Nephron (organoid): Measurements from ENCODE around the gene RAET1G.
"Not testable (repeated sequence)": the region's sequence is repeated elsewhere in the genome, so short reads cannot be mapped to it uniquely, and the experiment has no call there.

Experiments used
- H3K27ac Mint-ChIP-seq, 3 experiments: 2 replicates each; pipeline ENCODE4 v1.8.0; 2020; ENCODE audit warnings: mixed read lengths in 3 of 3, mild to moderate bottlenecking in 2 of 3, moderate library complexity in 1 of 3
- H3K27me3 Mint-ChIP-seq: 2 replicates; pipeline ENCODE4 v1.8.0; 2021; ENCODE audit warnings: low read depth, mild to moderate bottlenecking, moderate library complexity, mixed read lengths
- H3K36me3 Mint-ChIP-seq: 2 replicates; pipeline ENCODE4 v1.8.0; 2020; ENCODE audit warnings: low read depth, mixed read lengths
- H3K4me1 Mint-ChIP-seq: 2 replicates; pipeline ENCODE4 v1.8.0; 2020; ENCODE audit warnings: mixed read lengths
- H3K4me3 Mint-ChIP-seq, 3 experiments: 2 replicates each; pipeline ENCODE4 v1.8.0; 2020; ENCODE audit warnings: mild to moderate bottlenecking in 3 of 3, mixed read lengths in 3 of 3, moderate library complexity in 2 of 3
- H3K9me3 Mint-ChIP-seq: 2 replicates; pipeline ENCODE4 v1.8.0; 2020; ENCODE audit warnings: mixed read lengths
- CTCF ChIP-seq, 3 experiments: fragments of 200-600 bp; sonication (generic); IDR thresholded peaks; one replicate each; pipeline ENCODE4 v1.5.0; 2021; ENCODE audit warnings: antibody characterized with exemption in 3 of 3; ENCODE audit not compliant: unreplicated experiment in 3 of 3

The RAET1G gene

GRCh38 chr6:149925253-149925973 lies 2.5 kb upstream of the RAET1G start:
- H3K27me3 Mint-ChIP-seq: peaks cover 98% of the 10 kb centered on the region

GRCh38 chr6:149924933-149925252 lies 2.0 kb upstream of the RAET1G start:
- no peak for TF ChIP-seq CTCF (IDR thresholded peaks at IDR 0.05; ENCODE audit: unreplicated experiment in 3 of 3)
- Mint-ChIP-seq H3K9me3 (peaks cover 10% of the 10 kb centered on the region), H3K27me3 (peaks cover 98% of the 10 kb centered on the region), H3K4me1 (peaks cover 7% of the 10 kb centered on the region), H3K4me3 (peak overlapping the region; percentile 62 to 82 (median 71)), H3K27ac (no peak overlapping the region), H3K36me3 (no peaks in the 10 kb centered on the region)

More at GRCh38 chr6:149925253-149925973, 2.5 kb upstream of the RAET1G start:
- no peak for TF ChIP-seq CTCF (IDR thresholded peaks at IDR 0.05; ENCODE audit: unreplicated experiment in 3 of 3)
- H3K4me3 Mint-ChIP-seq: peak overlapping the region; percentile 71 to 82 (median 81)
- peaks cover 7% of the 10 kb centered on the region for H3K4me1 Mint-ChIP-seq
- no peaks in the 10 kb centered on the region for H3K36me3 Mint-ChIP-seq
- H3K27ac Mint-ChIP-seq: no peak overlapping the region
- H3K9me3 Mint-ChIP-seq: peaks cover 10% of the 10 kb centered on the region

- Mint-ChIP-seq H3K4me3 (peak overlapping the region; percentile 55 to 63 (median 62)), H3K4me1 (peaks cover 7% of the 10 kb centered on the region), H3K36me3 (no peaks in the 10 kb centered on the region), H3K27me3 (peaks cover 98% of the 10 kb centered on the region), H3K9me3 (peaks cover 10% of the 10 kb centered on the region), H3K27ac (no peak overlapping the region)
- no peak for TF ChIP-seq CTCF (IDR thresholded peaks at IDR 0.05; ENCODE audit: unreplicated experiment in 3 of 3)
Observed at GRCh38 chr6:149924206-149924932, 1.4 kb upstream of the RAET1G start.

- peak overlapping the region; percentile 76 to 83 (median 82) for H3K4me3 Mint-ChIP-seq
- peak overlapping the region in 1 of 3 experiments; percentile 5 for H3K27ac Mint-ChIP-seq
- TF ChIP-seq CTCF (IDR thresholded peaks at IDR 0.05; ENCODE audit: unreplicated experiment in 3 of 3): no peak
- H3K9me3 Mint-ChIP-seq: peaks cover 4% of the 10 kb centered on the region
- peaks cover 89% of the 10 kb centered on the region for H3K27me3 Mint-ChIP-seq
- peaks cover 7% of the 10 kb centered on the region for H3K4me1 Mint-ChIP-seq
- H3K36me3 Mint-ChIP-seq: no peaks in the 10 kb centered on the region
Observed at GRCh38 chr6:149923327-149923986, 536 bp upstream of the RAET1G start.

- H3K4me1 Mint-ChIP-seq, H3K27ac Mint-ChIP-seq, H3K36me3 Mint-ChIP-seq, H3K9me3 Mint-ChIP-seq: not testable (repeated sequence)
- Mint-ChIP-seq H3K27me3 (peaks cover 82% of the 10 kb centered on the region), H3K4me3 (peak overlapping the region; percentile 64 to 76 (median 71))
Observed at GRCh38 chr6:149922091-149922490, 830 bp downstream of the RAET1G start.

GRCh38 chr6:149921361-149921760 lies 1.6 kb downstream of the RAET1G start:
- H3K27me3 Mint-ChIP-seq: peaks cover 81% of the 10 kb centered on the region
- TF ChIP-seq CTCF (IDR thresholded peaks at IDR 0.05; ENCODE audit: unreplicated experiment in 3 of 3): no peak
- H3K4me1 Mint-ChIP-seq: peaks cover 7% of the 10 kb centered on the region
- H3K9me3 Mint-ChIP-seq: peaks cover 3% of the 10 kb centered on the region
- H3K36me3 Mint-ChIP-seq: no peaks in the 10 kb centered on the region
- no peak overlapping the region for H3K27ac Mint-ChIP-seq
- H3K4me3 Mint-ChIP-seq: peak overlapping the region; percentile 67 to 71 (median 71)
